Measurements from ENCODE around the gene SLC35F3. TPM values are rescaled to one million over a fixed set of nuclear protein-coding genes. Genes with fewer than 3 reads are reported as not detected.
A peak's percentile ranks its signal among the peaks of the same experiment; 100 is the strongest.

SLC35F3 gene
- total and polyA plus RNA-seq, 9 of the 15 experiments (the other 6 are each of a cell fraction or from before 2014, with no cell fraction given), result 0.04 to 0.07 (median 0.04) TPM; not detected in 6

- TF ChIP-seq RBM22 (IDR thresholded peaks at IDR 0.05; ENCODE audit: low read depth, low read length, poor library complexity, severe bottlenecking) (no peak), POLR2G (IDR thresholded peaks at IDR 0.05; ENCODE audit: low read depth, low read length) (no peak), UBTF (IDR thresholded peaks at IDR 0.05; ENCODE audit: borderline replicate concordance in 1 of 2, low read depth in 2 of 2, low read length in 2 of 2) (no peak), KLF16 (IDR thresholded peaks at IDR 0.05) (no peak), ZNF133 (CRISPR knock-in tag; IDR thresholded peaks at IDR 0.05) (no peak), MAFG (tag; conservative IDR thresholded peaks at IDR 0.05) (peak; percentile 94), TEAD2 (tag; IDR thresholded peaks at IDR 0.05) (peak; percentile 70), TEAD1 (CRISPR knock-in tag; IDR thresholded peaks at IDR 0.05) (peak in 1 of 2 experiments; percentile 64; a peak in 1 of 4 replicates), ZNF124 (CRISPR knock-in tag; IDR thresholded peaks at IDR 0.05) (no peak), PHTF2 (CRISPR knock-in tag; IDR thresholded peaks at IDR 0.05) (no peak), ZNF766 (CRISPR knock-in tag; conservative IDR thresholded peaks at IDR 0.05) (peak; percentile 96), ILK (tag; IDR thresholded peaks at IDR 0.05; ENCODE audit: borderline replicate concordance, low read depth) (no peak), NFXL1 (CRISPR knock-in tag; IDR thresholded peaks at IDR 0.05) (peak; percentile 76; the same call in 1 of the 2 replicates), EZH2 (IDR thresholded peaks at IDR 0.05; ENCODE audit: borderline replicate concordance, low read depth, low read length) (no peak), ZSCAN29 (IDR thresholded peaks at IDR 0.05) (no peak), DPF2 (IDR thresholded peaks at IDR 0.05) (peak; percentile 98), ZNF830 (CRISPR knock-in tag; IDR thresholded peaks at IDR 0.05) (no peak), RERE (CRISPR knock-in tag; IDR thresholded peaks at IDR 0.05; ENCODE audit: borderline replicate concordance) (no peak), ZKSCAN8 (CRISPR knock-in tag; IDR thresholded peaks at IDR 0.05) (peak; percentile 73; the same call in 1 of the 2 replicates), ESRRB (CRISPR knock-in tag; IDR thresholded peaks at IDR 0.05; ENCODE audit: borderline replicate concordance) (no peak)
These were observed 68.6 kb downstream of the SLC35F3 start (continued) for GRCh38 chr1:233972951-233973635.

Measured in K562 (cell line).